Ovary (tissue), 3 donors: ENCODE measurements around the gene RPL10A.

Source experiments
- CTCF ChIP-seq, 3 donors: fragments of 450-650 bp in 2 of 3; fragments of 200-600 bp in 1 of 3; IDR thresholded peaks; one replicate each; pipeline versions ENCODE4 v1.5.1 to v1.8.0; 2016 to 2022; ENCODE audit warnings: antibody characterized with exemption in 3 of 3, mild to moderate bottlenecking in 1 of 3
- EP300 ChIP-seq: sonication (generic); formaldehyde crosslinking; IDR thresholded peaks from one replicate; pipeline ENCODE4 v1.6.1; 2017; ENCODE audit warnings: antibody characterized with exemption
- POLR2A ChIP-seq: fragments of 450-650 bp; IDR thresholded peaks from one replicate; pipeline ENCODE4 v1.6.1; 2017; ENCODE audit warnings: antibody characterized with exemption, mild to moderate bottlenecking, moderate library complexity
- donor health status: DM: no; HTN: no; CAD: no.

GRCh38 chr6:35490821-35491557 lies 22.8 kb downstream of the RPL10A start:
- TF ChIP-seq POLR2A (no peak), CTCF (IDR thresholded peaks at IDR 0.05) (no peak), EP300 (no peak)
